GM19035 (cell line): Measurements from ENCODE around the gene PLXNA1.

Experiments
- ATAC-seq: cut with Tn5 transposase; IDR thresholded peaks from one replicate; pipeline ENCODE4 v1.9.1; 2021; ENCODE audit not compliant: unreplicated experiment

The PLXNA1 gene

GRCh38 chr3:127015282-127016042 is 32.5 kb downstream of the PLXNA1 start:
- peak; percentile 75 for ATAC-seq

GRCh38 chr3:127016043-127016343 is 33.1 kb downstream of the PLXNA1 start:
- no peak for ATAC-seq

- ATAC-seq = no peak
Measured at GRCh38 chr3:127016461-127016860, 33.5 kb downstream of the PLXNA1 start.

- ATAC-seq = no peak
Measured at GRCh38 chr3:127017229-127017628, 34.3 kb downstream of the PLXNA1 start.

GRCh38 chr3:127017781-127018180 is 34.9 kb downstream of the PLXNA1 start:
- ATAC-seq = no peak

GRCh38 chr3:127018306-127018828 is 35.5 kb downstream of the PLXNA1 start:
- ATAC-seq = no peak

- ATAC-seq = no peak
Measured at GRCh38 chr3:127019449-127019848, 36.5 kb downstream of the PLXNA1 start.

GRCh38 chr3:127020543-127020942 is 37.6 kb downstream of the PLXNA1 start:
- no peak for ATAC-seq

- no peak for ATAC-seq
Measured at GRCh38 chr3:127022849-127023248, 39.9 kb downstream of the PLXNA1 start.

GRCh38 chr3:127025456-127025855 is 42.5 kb downstream of the PLXNA1 start:
- ATAC-seq = no peak

GRCh38 chr3:127026036-127026435 is 43.1 kb downstream of the PLXNA1 start:
- no peak for ATAC-seq

- no peak for ATAC-seq
Measured at GRCh38 chr3:127026661-127027060, 43.7 kb downstream of the PLXNA1 start.

GRCh38 chr3:127027061-127027735 is 44.3 kb downstream of the PLXNA1 start:
- ATAC-seq = no peak

GRCh38 chr3:127027811-127028548 is 45.1 kb downstream of the PLXNA1 start:
- no peak for ATAC-seq

GRCh38 chr3:127028781-127029657 is 46.1 kb downstream of the PLXNA1 start:
- no peak for ATAC-seq

GRCh38 chr3:127029658-127030507 is 47.0 kb downstream of the PLXNA1 start:
- no peak for ATAC-seq

- ATAC-seq = no peak
Measured at GRCh38 chr3:127030508-127031412, 47.8 kb downstream of the PLXNA1 start.

- no peak for ATAC-seq
Measured at GRCh38 chr3:127031413-127031810, 48.5 kb downstream of the PLXNA1 start.

GRCh38 chr3:127031845-127032244 is 48.9 kb downstream of the PLXNA1 start:
- ATAC-seq = no peak
